Activated CD8-positive, alpha-beta memory T cell treated with anti-CD3 and anti-CD28 coated beads, Interleukin-2, amount 50 U/mL, for 48 hours (primary cell): ENCODE data around the gene DSTN.
A peak's percentile ranks its signal among the peaks of the same experiment; 100 is the strongest.

Experiments used
- DNase-seq: peaks from one replicate; pipeline ENCODE4 v3.0.0-alpha.2; 2020

DSTN gene

DNA sequence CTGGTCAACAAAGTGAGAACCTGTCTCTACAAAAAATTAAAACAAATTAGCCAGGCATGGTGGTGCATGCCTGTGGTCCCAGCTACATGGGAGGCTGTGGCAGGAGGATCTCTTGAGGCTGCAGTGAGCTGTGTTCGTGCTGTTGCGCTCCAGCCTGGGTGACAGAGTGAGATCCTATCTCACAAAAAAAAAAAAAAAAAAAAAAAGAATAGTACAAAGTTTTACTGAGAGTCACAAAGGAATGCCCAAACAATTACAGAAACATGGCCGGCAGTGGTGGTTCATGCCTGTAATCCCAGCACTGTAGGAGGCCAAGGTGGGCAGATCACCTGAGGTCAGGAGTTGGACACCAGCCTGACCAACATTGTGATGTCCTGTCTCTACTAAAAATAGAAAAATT is 14.8 kb upstream of the DSTN start:
- DNase-seq, result no peak

DNA sequence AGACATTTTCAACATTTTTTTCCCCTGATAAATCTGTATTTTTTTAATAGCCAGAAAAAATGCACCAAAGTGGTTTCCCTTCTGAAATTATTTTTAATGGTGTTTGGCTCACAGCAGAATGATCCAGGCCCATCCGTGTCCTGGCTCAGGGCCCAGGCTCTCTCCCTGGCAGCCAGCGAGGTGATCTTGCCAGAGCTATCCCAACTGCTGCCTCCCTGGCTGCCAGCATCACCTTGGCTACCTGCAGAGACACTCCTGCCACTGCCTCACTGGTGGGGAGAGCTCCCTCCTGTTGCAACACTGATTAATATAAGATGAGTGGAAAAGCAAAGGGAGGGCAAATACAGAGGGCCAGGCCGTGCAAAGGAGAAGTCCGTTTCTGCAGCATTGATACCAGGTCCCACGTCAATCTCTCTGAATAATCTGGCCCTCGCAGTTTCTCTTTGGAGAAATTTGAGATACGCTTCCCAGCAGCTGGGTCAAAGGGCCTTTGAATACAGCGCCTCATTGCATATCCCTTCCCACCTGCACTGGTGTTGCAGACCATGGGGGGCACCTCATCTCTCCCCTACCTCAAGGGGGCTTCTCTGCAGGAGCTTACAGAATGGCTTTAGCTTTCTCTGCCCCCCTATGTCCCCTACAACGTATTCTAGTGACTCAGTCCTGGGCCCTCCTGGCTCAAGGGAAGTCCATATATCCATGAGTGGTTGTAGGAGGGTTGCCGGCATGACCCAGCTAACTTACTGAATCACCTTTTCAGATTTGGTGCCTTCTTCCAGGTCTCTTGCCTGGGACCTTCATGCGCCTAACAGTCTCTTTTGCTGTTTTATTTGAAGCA is 12.8 kb upstream of the DSTN start:
- DNase-seq, result no peak

DNA sequence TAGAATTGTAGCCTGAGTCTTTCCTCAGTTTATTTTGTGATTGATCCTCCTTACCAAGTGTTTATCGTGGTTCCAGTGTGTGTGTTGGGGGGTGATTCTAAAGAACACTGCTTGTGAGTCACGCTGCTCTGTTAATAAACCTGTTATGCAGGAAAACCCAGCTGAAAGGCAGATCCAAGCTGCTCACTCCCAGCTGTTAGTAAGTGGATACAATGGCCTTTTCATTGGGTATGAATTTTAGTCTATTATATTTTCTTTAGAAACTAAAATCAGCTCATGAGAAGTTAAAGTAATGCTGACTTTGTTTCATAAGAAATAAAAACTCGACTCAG is 12.2 kb upstream of the DSTN start:
- DNase-seq, result no peak

DNA sequence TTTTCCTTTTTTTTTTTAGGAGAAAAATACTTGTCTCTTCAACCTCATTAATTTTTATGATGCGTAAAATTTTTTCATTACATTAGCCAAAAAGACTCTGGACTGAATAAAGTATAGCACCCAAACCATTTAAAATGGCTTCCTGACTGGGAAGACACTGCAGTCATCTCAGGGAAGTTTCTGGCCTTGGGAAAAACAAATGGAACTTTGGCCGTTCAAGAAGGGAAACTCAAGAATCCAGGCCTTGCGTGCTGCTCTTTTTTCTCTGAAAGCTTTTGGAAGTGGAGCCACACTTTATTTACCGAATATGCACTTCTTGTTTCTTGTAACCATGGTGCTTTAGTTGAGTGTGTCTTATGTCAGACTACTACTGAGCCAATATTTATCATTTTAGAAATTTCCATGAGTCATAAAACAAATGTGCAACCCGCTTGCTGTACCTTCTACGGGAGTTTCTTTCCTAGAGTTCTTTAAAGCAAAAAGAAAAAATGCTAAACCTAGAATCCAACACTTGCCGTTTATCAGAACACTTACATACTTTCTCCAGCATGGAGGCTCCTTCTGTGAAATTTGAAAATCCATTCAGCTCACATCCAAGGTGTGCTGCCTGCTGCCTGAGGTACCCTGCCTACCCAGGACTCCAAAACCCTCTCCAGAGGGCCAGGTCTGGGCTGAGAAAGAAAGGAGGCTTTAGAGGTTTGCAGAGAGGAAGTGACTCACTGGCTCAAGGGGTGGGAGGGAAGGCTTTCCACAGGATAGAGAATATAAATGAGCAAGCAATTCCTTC is 11.5 kb upstream of the DSTN start:
- DNase-seq, result no peak

DNA sequence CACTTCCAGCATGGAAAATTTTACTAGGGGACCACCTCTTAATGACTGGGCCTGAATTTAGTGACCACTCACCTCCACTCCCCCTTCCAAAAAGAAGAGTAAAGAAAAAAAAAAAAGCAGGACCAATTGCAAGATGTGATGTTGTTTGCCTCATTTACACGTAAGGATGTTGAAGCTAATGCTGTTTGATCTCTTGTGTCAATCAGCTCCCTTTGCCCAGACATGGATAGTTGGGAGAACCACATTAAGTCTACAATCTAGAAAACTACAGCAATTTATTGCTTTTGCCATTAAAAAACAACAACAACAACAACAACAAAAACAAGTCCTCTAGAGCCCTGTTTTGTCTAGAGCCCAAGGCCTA is 11.0 kb upstream of the DSTN start:
- no peak for DNase-seq

DNA sequence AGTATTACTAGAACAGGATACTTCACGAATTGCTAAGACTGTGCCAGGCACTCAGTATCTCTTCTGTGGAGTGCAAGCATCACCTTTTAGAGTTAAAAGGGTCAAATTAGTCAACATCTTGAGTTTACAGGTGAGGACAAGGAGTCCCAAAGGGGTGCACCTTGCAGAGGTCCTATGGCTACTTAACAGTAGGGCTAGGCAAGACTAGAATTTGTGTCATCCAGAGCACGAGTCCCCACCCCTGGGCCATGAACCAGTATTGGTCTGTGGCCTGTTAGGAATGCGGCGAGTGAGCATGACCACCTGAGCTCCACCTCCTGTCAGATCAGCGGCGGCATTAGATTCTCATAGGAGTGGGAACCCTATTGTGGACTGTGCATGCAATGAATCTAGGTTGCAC is 10.5 kb upstream of the DSTN start:
- no peak for DNase-seq

DNA sequence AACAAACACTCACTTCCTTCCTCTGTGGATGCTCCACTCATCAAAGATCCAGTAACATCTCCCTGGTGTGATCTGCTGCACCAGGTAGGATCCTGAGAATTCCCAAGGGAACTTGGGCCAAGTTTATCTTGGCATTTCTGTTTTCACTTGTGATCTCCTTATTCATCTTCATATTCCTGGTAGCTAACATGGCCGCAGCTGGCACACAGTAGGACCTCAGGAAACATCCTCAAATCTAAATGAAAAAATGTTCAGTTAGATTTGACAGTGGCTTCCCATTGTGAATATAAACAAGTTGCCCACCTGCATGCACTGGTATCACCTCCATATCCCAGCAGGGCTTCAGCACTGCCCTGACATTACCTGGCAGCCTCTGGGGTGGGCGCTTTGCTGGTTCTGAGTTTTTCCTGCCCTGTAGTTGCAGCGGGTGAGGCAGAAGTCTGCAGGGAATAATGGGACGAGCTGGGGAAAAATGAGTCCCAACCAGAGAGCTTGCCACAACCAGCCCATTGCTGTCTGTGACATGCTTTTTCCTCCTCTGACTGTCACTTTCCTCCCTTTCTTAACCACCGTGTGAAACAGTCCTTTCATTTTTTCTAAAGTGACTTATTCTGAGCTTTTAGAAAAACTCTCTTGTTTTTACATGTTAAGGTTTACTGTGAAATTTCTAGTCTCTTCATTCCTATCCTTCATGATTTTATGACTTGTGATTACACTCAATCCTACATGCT is 9.4 kb upstream of the DSTN start:
- peak; percentile 58 for DNase-seq

DNA sequence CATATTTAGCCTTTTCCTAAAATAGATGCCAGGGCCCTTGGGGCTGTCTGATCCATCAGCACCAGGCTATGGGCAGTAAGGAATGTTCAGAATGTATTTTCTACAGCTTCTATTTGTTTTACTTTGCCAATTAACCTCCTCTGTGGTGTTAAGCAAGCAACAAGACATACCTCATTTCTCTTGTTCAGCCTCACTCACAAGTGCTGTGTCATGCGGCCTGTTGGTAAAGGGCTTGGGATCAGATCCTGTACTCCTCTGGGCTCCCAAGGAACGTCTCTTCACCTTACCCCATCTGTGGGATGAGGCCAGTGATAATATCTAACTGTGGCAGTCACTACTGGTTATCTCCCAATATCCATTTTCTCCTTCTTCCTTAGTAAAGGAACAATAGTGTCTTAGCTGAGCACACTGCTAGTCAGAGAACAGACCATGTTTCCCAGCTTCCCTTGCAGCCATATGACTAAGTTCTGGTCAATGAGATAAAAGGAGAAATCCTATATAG is 7.0 kb upstream of the DSTN start:
- DNase-seq, result no peak

DNA sequence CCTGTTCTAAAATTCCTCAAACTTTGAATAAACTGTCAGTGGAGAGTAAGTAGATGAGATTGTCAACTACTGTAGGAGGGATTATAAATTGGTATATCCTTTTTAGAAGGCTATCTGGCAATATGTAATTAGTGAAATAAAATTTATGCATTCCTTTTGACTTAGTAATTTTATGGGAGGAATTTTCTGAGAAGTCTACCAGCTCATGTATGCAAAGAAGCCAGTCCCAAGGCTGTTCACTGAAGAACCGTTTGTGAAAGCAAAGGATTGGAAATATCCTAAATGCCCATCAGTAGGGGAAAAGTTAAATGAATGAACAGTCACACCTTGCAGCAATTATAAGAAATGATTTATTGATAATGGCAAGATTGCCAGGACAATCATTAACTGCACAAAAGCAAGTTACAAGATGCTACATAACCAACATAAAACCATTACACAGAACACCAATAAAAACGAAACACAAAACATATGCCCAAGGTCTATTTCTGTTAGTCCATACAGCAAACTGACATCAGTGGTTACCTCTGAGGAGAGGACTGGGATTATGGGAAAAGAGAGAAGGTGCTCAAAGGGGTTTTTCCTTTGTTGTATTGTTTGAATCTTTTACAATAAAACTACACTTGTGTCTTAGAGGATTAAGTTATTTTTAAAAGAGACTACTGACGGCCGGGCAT is 4.6 kb upstream of the DSTN start:
- no peak for DNase-seq

DNA sequence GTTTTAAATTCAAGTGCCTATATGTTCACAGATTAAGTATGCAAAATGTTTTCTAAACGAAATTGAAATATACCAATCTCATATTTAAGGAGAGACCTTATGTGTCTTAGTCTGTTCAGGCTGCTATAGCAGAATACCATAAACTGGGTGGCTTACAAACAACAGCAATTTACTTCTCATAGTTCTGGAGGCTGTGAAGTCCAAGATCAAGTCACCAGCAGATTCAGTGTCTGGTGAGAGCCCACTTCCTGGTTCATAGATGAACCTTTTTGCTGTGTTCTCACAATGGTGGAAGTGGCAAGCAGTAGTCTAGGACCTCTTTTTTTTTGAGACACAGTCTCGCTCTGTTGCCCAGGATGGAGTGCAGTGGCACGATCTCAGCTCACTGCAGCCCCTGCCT is 3.5 kb upstream of the DSTN start:
- no peak for DNase-seq

DNA sequence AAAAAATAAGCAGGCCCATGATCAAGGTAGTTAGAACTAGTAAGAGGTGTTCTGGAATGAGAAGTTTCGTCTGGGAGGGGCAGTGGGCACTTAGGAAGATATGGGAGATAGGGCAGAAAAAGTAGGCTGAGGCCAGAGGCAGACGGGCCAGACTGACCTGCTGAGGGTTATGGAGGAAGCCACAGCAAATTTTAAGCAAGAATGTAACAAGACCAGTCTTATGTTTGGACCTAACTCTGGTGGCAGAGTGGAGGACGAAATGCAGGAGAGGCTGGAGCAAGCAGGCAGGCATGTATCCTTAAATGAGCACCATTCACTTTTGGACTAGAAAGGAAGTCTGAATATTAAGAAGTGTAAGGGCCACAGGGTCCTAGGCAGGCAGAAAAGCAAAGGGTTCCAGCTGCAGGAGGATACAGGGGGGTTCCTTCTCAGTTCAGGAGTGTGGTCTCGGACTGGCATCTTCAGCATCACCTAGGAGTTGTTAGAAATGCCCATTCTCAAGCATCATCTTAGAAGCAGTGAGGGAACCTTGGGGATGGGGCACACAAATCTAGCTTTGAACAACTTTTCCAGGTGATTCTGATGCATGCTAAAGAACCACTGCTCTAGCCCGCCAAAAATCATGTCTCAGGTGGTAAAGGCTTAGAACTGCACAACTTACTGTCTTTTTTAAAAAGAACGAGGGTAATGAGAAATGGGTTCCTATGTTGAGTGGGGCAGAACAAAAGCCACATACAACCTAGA is 1.7 kb upstream of the DSTN start:
- DNase-seq, result no peak

DNA sequence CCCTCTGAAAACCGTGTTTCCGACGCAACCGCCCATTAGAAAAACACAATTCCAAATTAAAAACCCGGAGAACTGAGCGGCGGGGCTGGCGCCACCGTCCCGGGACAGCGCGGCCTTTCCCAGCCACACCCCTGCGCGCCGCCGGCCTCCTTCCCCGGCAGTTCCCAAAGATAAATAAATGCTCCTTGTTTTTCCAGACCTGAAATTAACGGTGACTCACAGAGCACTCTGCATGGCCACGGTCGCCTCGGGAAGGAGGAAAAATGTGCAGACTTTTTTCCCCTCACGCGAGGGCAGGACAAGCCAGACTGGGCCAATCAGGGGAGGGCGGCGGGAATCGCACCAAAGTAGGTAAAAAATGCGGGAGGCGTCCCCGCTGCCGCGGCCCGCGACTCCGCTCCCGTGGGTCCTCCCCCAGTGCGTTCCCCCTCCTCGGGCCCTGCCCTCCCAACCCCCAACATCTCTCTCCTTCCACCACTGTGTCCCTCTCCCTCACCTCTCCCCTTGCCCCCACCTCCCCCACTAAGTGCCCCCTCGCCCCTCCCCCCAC is 828 bp upstream of the DSTN start:
- no peak for DNase-seq

DNA sequence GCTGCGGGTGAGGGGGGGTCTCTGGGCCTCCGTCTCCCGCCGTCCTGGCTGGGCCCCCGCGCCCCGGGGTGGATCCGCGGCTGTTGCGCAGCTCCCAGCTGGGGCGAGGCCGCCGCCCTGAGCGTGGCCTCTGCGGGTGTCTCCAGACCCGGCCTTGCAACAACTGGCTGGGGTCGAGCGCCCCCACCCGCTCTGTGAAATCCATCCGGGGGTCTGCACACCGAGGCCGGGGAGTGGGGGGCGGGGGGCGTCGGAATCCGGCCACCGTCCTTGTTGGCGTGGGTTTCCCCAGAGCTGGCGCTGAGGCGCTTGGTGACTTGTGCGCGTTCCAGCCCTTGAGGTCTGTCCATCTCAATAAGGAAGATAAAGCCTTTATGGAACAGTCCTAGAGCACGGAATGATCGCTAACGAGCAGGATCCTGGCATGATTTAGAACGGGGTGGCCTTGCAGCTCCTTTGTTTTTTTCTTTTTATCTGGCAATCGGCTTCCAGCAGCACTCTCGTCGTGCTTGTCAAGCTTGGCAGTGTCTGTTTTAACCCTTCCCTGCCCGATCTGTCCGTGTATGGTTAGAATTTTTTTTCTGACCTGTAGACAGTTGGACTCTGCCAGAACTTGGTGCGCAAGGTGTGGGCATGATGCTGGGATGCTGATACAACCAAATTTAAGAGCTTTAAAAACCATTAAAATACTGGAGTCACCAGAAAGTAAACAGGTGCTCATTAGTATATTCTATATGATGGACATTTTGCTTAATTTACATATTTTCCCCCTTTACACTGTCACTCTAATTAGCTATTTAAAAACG is 675 bp downstream of the DSTN start:
- DNase-seq, result peak; percentile 69

DNA sequence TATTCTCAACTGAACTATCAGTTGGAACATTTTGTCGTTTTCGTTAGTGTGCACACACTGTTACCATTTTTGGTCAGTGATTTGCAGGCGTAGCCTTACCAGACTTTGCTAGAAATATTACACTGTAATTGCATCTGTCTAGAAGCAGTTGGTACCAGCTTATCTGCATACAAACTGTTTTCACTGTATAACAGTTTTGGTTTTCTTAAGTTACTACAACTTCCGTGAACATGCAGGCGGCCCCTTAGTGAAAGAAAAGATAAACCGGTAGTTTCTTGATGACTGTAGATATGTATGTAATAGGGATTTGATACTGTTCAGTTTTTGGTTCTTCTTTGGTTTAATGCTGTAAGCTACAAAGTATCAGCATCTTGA is 1.3 kb downstream of the DSTN start:
- DNase-seq, result no peak

DNA sequence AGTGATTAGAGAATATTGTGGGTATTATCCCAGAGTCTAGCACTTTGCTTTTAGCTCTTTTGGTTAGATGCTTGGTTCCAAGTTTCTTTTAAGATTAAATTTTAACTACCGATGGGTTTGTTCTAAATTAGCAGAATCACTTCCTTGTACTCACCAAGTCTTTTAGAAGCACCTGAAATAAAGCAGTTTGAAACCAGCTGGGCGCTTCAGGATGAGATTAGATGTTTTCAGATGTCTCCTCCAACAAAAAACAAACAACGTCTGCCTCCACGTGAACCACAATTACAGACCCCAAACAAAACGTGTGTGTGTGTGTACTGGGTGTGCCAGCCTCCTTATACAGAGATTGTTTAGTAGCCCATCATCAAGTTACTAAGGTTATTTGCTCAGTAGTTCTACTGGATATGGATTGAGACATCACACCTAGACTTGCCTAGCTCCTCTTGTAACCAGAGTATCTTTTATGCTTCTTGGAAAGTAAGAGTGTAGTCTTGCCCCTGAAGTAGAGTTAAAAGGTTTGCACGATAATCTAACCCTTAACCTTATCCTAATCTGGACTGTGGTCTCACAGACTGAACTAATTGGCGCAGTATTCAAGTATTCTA is 2.3 kb downstream of the DSTN start:
- no peak for DNase-seq

DNA sequence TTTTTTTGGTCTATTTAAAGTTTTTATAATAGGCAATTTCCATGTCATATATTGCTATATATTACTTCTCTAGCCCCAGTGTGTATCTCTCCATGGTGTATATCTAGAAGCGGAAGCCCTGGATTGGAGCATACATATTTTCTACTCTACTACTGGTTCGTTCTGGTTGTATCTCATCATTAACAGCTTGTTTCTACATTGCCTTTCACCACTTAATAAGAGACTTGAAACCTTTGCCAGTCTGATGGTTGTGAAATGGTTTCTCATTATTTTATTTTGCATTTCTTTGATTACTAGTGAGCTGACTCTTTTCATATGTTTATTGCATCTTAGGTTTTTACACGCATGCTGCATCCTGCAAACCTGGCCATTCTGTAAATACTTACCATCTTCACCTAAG is 3.6 kb downstream of the DSTN start:
- no peak for DNase-seq

DNA sequence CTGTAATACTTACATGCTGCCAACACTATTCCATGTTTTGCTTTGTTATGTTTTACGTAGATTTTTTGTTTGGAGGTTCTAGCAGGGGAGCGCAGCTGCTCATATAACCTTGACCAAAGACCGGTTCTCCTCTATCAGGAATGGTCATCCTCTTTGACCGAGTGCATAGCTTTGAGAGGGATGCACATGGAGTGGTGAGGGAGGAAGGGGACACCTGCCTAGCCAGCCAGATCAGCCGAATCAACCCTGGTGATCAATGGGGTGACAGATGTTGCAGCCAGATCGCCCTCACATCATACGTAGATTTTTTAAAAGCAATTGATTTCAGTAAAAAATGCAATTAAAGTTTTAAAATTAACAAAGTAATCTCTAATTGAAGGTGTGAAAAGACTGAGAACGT is 6.3 kb downstream of the DSTN start:
- DNase-seq, result no peak

DNA sequence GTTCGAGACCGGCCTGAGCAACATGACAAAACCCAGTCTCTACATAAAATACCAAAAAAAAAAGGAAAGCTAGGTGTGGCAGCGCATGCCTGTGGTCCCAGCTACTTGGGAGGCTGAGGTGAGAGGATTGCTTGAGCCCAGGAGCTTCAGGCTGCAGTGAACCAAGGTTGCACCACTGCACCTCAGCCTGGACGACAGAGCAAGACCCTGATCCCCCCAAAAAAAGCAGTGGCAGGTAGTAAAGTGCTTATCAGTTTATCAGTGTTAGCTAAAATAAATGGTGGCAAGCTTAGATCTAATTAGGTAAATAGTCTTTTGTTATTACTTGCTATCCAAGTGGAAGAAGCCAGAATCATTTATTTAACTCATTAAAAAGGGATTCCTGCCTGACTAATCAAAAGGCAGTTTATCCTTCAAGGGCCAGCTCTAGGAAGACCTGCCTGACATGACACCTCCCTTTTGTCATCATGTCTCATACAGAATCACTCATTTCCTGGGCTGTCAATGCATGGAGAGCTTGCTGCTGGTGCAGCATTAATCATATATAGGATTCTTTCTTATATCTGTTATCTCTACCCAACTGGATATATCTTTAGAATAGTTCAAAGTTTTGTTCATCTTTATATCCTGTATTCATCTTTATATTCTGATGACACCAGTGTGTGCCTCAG is 9.6 kb downstream of the DSTN start:
- DNase-seq, result no peak

DNA sequence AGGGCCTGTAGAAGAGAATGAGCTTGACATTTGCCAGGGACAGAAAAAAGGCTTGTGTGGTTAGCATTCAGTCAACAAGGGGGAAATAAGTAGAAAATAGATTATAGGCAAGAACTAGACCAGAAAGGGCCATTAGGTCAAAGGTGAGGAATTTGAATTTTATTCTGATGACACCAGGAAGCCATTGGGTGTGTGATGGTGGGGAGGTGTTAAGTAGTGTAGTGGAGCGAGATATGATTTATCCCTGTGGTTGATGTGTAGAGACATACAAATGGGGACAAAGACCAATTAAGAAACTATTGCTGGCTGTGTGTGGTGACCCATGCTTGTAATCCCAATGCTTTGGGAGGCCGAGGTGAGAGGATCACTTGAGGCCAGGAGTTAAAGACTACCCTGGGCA is 11.0 kb downstream of the DSTN start:
- no peak for DNase-seq

DNA sequence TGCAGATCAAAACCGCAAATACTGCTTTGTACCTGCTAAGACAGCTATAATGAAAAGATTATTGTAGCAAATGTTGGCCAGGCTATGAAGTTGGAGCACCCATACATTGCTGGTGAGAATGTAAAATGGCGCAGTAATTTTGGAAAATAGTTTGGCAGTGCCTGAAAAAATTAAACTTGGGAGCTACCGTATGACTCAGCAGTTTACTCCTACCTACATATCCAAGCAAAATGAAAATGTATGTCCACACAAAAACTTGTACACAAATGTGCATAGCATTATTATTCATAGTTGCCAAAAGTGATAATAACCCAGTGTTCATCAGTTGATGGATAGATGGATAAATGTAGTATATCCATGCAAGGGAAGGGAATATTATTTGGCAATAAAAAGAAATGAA is 13.3 kb downstream of the DSTN start:
- no peak for DNase-seq
